OCI-LY1 (cell line): Measurements from ENCODE around the gene ACTR3C.

Experiments
- H2AFZ ChIP-seq: fragments of 200-600 bp; sonication (generic), shearing (Covaris generic); 2 replicates; pipeline ENCODE4 v1.6.0; 2014; ENCODE audit warnings: antibody characterized with exemption, mild to moderate bottlenecking, low read length
- H3F3A ChIP-seq: fragments of 200-600 bp; sonication (generic), shearing (Covaris generic); 2 replicates; pipeline ENCODE4 v1.6.0; 2014; ENCODE audit warnings: mild to moderate bottlenecking, antibody characterized with exemption, low read length, moderate library complexity; ENCODE audit not compliant: insufficient read depth
- H3K27ac ChIP-seq: fragments of 200-600 bp; sonication (generic); 2 replicates; pipeline ENCODE4 v1.5.1; 2014; ENCODE audit warnings: low read length, mixed run types, mild to moderate bottlenecking, low read depth; ENCODE audit not compliant: poor library complexity, severe bottlenecking
- H3K27me3 ChIP-seq: fragments of 200-600 bp; sonication (generic); 2 replicates; pipeline ENCODE4 v1.6.0; 2014; ENCODE audit warnings: antibody characterized with exemption, mild to moderate bottlenecking, low read length, moderate library complexity; ENCODE audit not compliant: insufficient read depth
- H3K36me3 ChIP-seq: fragments of 200-600 bp; sonication (generic); 2 replicates; pipeline ENCODE4 v1.6.1; 2014; ENCODE audit warnings: mild to moderate bottlenecking, antibody characterized with exemption, low read length, moderate library complexity, mixed read lengths; ENCODE audit not compliant: insufficient read depth
- H3K4me1 ChIP-seq: fragments of 200-600 bp; sonication (generic); 2 replicates; pipeline ENCODE4 v1.5.1; 2014; ENCODE audit warnings: mild to moderate bottlenecking, low read length, moderate library complexity; ENCODE audit not compliant: insufficient read depth, severe bottlenecking
- H3K4me2 ChIP-seq: fragments of 200-600 bp; sonication (generic), shearing (Covaris generic); 2 replicates; pipeline ENCODE4 v1.6.1; 2014; ENCODE audit warnings: low read length
- H3K4me3 ChIP-seq: fragments of 200-600 bp; sonication (generic); 2 replicates; pipeline ENCODE4 v1.5.1; 2014; ENCODE audit warnings: low read length, low read depth, mild to moderate bottlenecking, mixed read lengths; ENCODE audit not compliant: poor library complexity, severe bottlenecking
- H3K79me2 ChIP-seq: fragments of 200-600 bp; shearing (Covaris generic); 2 replicates; pipeline ENCODE4 v1.6.1; 2016; ENCODE audit warnings: mixed run types, low read length, mixed read lengths; ENCODE audit not compliant: insufficient read depth
- H3K9ac ChIP-seq: fragments of 200-600 bp; sonication (generic), shearing (Covaris generic); 2 replicates; pipeline ENCODE4 v1.6.1; 2014; ENCODE audit warnings: mild to moderate bottlenecking, low read length, mixed read lengths
- H3K9me2 ChIP-seq: fragments of 200-600 bp; sonication (generic), shearing (Covaris generic); 2 replicates; pipeline ENCODE4 v1.6.1; 2014; ENCODE audit warnings: low read depth, mild to moderate bottlenecking, low read length, mixed read lengths
- H3K9me3 ChIP-seq: fragments of 200-600 bp; shearing (Covaris generic); 2 replicates; pipeline ENCODE4 v1.6.1; 2014; ENCODE audit warnings: low read length, mixed read lengths
- H4K20me1 ChIP-seq: fragments of 200-600 bp; sonication (generic), shearing (Covaris generic); 2 replicates; pipeline ENCODE4 v1.6.0; 2016; ENCODE audit warnings: mild to moderate bottlenecking, low read length; ENCODE audit not compliant: insufficient read depth
- CTCF ChIP-seq: fragments of 200-600 bp; sonication (generic), shearing (Covaris generic); IDR thresholded peaks from 2 replicates; pipeline ENCODE4 v1.5.1; 2017; ENCODE audit warnings: mild to moderate bottlenecking, antibody characterized with exemption, low read length, moderate library complexity, mixed read lengths
- EZH2 ChIP-seq: fragments of 200-600 bp; sonication (generic), shearing (Covaris generic); IDR thresholded peaks from 2 replicates; pipeline ENCODE4 v1.8.0; 2017; ENCODE audit warnings: borderline replicate concordance, mixed run types, mild to moderate bottlenecking, antibody characterized with exemption, low read length, moderate library complexity, mixed read lengths

Gene ACTR3C

DNA sequence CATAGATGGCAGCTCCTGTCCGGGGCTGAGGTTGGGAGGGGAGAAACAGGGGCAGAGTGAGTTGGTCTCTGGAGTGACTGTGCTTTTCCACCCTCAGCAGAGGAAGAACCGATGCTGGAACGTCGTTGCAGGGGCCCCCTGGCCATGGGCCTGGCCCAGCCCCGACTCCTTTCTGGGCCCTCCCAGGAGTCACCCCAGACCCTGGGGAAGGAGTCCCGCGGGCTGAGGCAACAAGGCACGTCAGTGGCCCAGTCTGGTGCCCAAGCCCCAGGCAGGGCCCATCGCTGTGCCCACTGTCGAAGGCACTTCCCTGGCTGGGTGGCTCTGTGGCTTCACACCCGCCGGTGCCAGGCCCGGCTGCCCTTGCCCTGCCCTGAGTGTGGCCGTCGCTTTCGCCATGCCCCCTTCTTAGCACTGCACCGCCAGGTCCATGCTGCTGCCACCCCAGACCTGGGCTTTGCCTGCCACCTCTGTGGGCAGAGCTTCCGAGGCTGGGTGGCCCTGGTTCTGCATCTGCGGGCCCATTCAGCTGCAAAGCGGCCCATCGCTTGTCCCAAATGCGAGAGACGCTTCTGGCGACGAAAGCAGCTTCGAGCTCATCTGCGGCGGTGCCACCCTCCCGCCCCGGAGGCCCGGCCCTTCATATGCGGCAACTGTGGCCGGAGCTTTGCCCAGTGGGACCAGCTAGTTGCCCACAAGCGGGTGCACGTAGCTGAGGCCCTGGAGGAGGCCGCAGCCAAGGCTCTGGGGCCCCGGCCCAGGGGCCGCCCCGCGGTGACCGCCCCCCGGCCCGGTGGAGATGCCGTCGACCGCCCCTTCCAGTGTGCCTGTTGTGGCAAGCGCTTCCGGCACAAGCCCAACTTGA, 48.0 kb upstream of the ACTR3C start:
- Histone ChIP-seq H3K4me3 (no peak overlapping the region), H3K79me2 (no peaks in the 10 kb centered on the region), H3K9me3 (no peaks in the 10 kb centered on the region), H2AFZ (no peak overlapping the region), H3K27me3 (no peaks in the 10 kb centered on the region), H3K27ac (no peak overlapping the region), H3K4me1 (peaks cover 51% of the 10 kb centered on the region), H3F3A (no peaks in the 10 kb centered on the region; the same call in 1 of the 2 replicates), H4K20me1 (no peaks in the 10 kb centered on the region), H3K4me2 (no peak overlapping the region), H3K9ac (no peak overlapping the region), H3K9me2 (no peaks in the 10 kb centered on the region), H3K36me3 (peaks cover 41% of the 10 kb centered on the region)
- TF ChIP-seq CTCF (no peak), EZH2 (no peak)

GRCh38 chr7:150370612-150371071, 47.3 kb upstream of the ACTR3C start:
- no peak for TF ChIP-seq CTCF
- TF ChIP-seq EZH2 = no peak
- Histone ChIP-seq H3K9ac (no peak overlapping the region; the same call in 1 of the 2 replicates), H3K9me3 (no peaks in the 10 kb centered on the region), H3K4me2 (peak overlapping the region; percentile 79), H3K27me3 (no peaks in the 10 kb centered on the region), H3K79me2 (no peaks in the 10 kb centered on the region), H3F3A (no peaks in the 10 kb centered on the region; the same call in 1 of the 2 replicates), H4K20me1 (no peaks in the 10 kb centered on the region), H3K4me3 (peak overlapping the region; percentile 75), H3K9me2 (no peaks in the 10 kb centered on the region), H3K36me3 (peaks cover 41% of the 10 kb centered on the region), H3K27ac (peak overlapping the region; percentile 75), H2AFZ (no peak overlapping the region), H3K4me1 (peaks cover 51% of the 10 kb centered on the region)

GRCh38 chr7:150369748-150370501, 46.6 kb upstream of the ACTR3C start:
- Histone ChIP-seq H3K9ac (peak overlapping the region; percentile 81; the same call in 1 of the 2 replicates), H3K27ac (peak overlapping the region; percentile 75), H3K4me2 (peak overlapping the region; percentile 79), H3K4me1 (peaks cover 50% of the 10 kb centered on the region), H3F3A (no peaks in the 10 kb centered on the region; the same call in 1 of the 2 replicates), H3K27me3 (no peaks in the 10 kb centered on the region), H4K20me1 (no peaks in the 10 kb centered on the region), H3K9me2 (no peaks in the 10 kb centered on the region), H3K36me3 (peaks cover 41% of the 10 kb centered on the region), H3K4me3 (peak overlapping the region; percentile 75), H3K9me3 (no peaks in the 10 kb centered on the region), H3K79me2 (no peaks in the 10 kb centered on the region), H2AFZ (no peak overlapping the region)
- TF ChIP-seq CTCF = no peak
- TF ChIP-seq EZH2 = no peak
